Glomerular endothelial cell (primary cell): ENCODE results near the gene RNU1-4. TPM values are rescaled to one million over a fixed set of nuclear protein-coding genes. Genes with fewer than 3 reads are reported as not detected.
"Not testable (repeated sequence)": the region's sequence is repeated elsewhere in the genome, so short reads cannot be mapped to it uniquely, and the experiment has no call there.

Source experiments
- DNase-seq: peaks from one replicate; pipeline ENCODE4 v3.0.0-alpha.2; 2011; ENCODE audit warnings: low read depth, low spot score; ENCODE audit errors: extremely low read depth
- total RNA-seq: library from RNA; depleted of rRNA; stranded (reverse); fragments of >200 nt; gene quantifications from 2 replicates; pipeline ENCODE4 v1.2.3, GENCODE V29; 2015

Gene RNU1-4
- total RNA-seq, 1 donor from 2014 or later, result under 0.01 TPM

DNA sequence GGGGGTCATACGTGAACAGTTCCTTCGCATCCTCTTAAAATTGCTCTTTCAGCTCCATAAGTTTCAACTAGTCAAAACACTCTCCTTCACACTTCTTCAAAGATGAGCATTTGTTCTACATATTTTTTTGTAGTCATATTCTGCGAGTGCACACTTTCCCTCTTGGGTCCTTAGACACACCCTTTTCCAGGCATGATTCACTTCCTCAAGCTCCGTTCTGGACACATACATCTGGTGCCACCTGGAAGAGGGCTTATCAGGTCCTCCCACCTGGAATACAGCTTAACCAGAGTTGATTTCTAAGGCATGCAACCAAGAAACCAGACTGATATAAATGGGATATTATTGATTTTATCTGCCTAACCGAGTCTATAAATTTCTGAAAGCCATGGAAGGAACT is 47.4 kb downstream of the RNU1-4 start:
- not testable (repeated sequence) for DNase-seq

Other genes starting within 250 kb of the RNU1-4 start
- under 0.01 TPM in 2 replicates for gene RNU1-1, start 226.2 kb upstream of the RNU1-4 start, total RNA-seq
- gene NBPF1, start 127.0 kb upstream of the RNU1-4 start, total RNA-seq, result 20.3 and 24.0 TPM in 2 replicates
- under 0.01 TPM in 2 replicates for gene RNU1-3, start 73.6 kb upstream of the RNU1-4 start, total RNA-seq
- gene RNU1-2, start 155.5 kb downstream of the RNU1-4 start, total RNA-seq, result under 0.01 TPM in 2 replicates
- 22.9 and 26.7 TPM in 2 replicates for gene CROCC, start 181.4 kb downstream of the RNU1-4 start, total RNA-seq
- gene MFAP2, start 240.1 kb downstream of the RNU1-4 start, total RNA-seq, result 133 and 188 TPM in 2 replicates